HepG2 (cell line): ENCODE data around the gene PLD3. TPM values are rescaled to one million over a fixed set of nuclear protein-coding genes. Genes with fewer than 3 reads are reported as not detected.

Source experiments
- ATRX ChIP-seq: sonication (generic); formaldehyde crosslinking; IDR thresholded peaks from 2 replicates; pipeline ENCODE4 v1.4.0; 2020; ENCODE audit warnings: missing genetic modification reagents, borderline replicate concordance
- CBX1 ChIP-seq: IDR thresholded peaks from one replicate; pipeline ENCODE4 v1.6.1; 2016; ENCODE audit warnings: antibody characterized with exemption, low read depth
- KLF11 ChIP-seq: IDR thresholded peaks from 2 replicates; pipeline ENCODE4 v1.6.1; 2016; ENCODE audit warnings: missing compliant biosample characterization
- KLF6 ChIP-seq: IDR thresholded peaks from 2 replicates; pipeline ENCODE4 v1.8.0; 2016; ENCODE audit warnings: missing biosample characterization, missing genetic modification reagents
- SMARCE1 ChIP-seq: fragments of 450-650 bp; IDR thresholded peaks from 2 replicates; pipeline ENCODE4 v1.6.1; 2017; ENCODE audit warnings: borderline replicate concordance
- SOX6 ChIP-seq, 2 experiments: fragments of 450-650 bp in 1 of 2; sonication (generic) in 1 of 2; formaldehyde crosslinking in 1 of 2; IDR thresholded peaks; 2 replicates each; pipeline versions ENCODE4 v1.4.0 to v1.6.1; 2017 to 2020; ENCODE audit warnings: antibody characterized with exemption in 1 of 2, mild to moderate bottlenecking in 1 of 2, missing genetic modification reagents in 1 of 2
- SRSF4 ChIP-seq: fragments of 200-400 bp; formaldehyde crosslinking; IDR thresholded peaks from one replicate; pipeline ENCODE4 v1.6.1; 2018; ENCODE audit warnings: mild to moderate bottlenecking, low read depth, low read length, moderate library complexity; ENCODE audit not compliant: poor library complexity, severe bottlenecking
- THAP11 ChIP-seq: IDR thresholded peaks from 2 replicates; pipeline ENCODE4 v1.6.1; 2016; ENCODE audit warnings: missing biosample characterization, missing genetic modification reagents
- ZNF264 ChIP-seq: sonication (generic); formaldehyde crosslinking; IDR thresholded peaks from 2 replicates; pipeline ENCODE4 v1.4.0; 2020; ENCODE audit warnings: missing genetic modification reagents
- ZNF382 ChIP-seq: sonication (generic); formaldehyde crosslinking; IDR thresholded peaks from 2 replicates; pipeline ENCODE4 v1.5.0; 2020; ENCODE audit warnings: missing genetic modification reagents, mild to moderate bottlenecking, borderline replicate concordance
- ZSCAN22 ChIP-seq: sonication (generic); formaldehyde crosslinking; IDR thresholded peaks from 2 replicates; pipeline ENCODE4 v1.4.0; 2020; ENCODE audit warnings: mild to moderate bottlenecking, missing genetic modification reagents
- ZSCAN29 ChIP-seq: sonication (generic); formaldehyde crosslinking; conservative IDR thresholded peaks from 2 replicates; pipeline ENCODE4 v1.4.0; 2020; ENCODE audit warnings: mild to moderate bottlenecking, missing genetic modification reagents
- polyA plus RNA-seq, 8 experiments: library from polyadenylated mRNA; depleted of rRNA in 3 of 8; stranded (reverse) in 7 of 8; unstranded in 1 of 8; fragments of >200 nt; fragmentation: Illumina TruSeq in 4 of 8; extraction: Trizol in 4 of 8; gene quantifications; 2 replicates each; pipeline versions ENCODE4 v1.2.1 to v1.2.3, GENCODE V29; 2011 to 2016; ENCODE audit warnings: low read depth in 4 of 8, missing spikeins in 1 of 8, mixed read lengths in 1 of 8; ENCODE audit not compliant: insufficient read depth in 1 of 8
- total RNA-seq, 5 experiments: library from RNA; depleted of rRNA; stranded (reverse); fragments of >200 nt; fragmentation: Illumina TruSeq; extraction: Trizol; gene quantifications; 2 replicates each; pipeline ENCODE4 v1.2.3, GENCODE V29; 2016; ENCODE audit warnings: low read depth in 1 of 5
- TF ChIP-seq, protein P1 (sequence below): sonication (generic); formaldehyde crosslinking; IDR thresholded peaks from 2 replicates; pipeline ENCODE4 v1.5.1; 2020; ENCODE audit warnings: mild to moderate bottlenecking, missing genetic modification reagents, borderline replicate concordance
- TF ChIP-seq, protein P2 (sequence below): IDR thresholded peaks from 2 replicates; pipeline ENCODE4 v1.6.1; 2012; ENCODE audit warnings: inconsistent platforms
- TF ChIP-seq, protein P3 (sequence below): sonication (generic); formaldehyde crosslinking; IDR thresholded peaks from 2 replicates; pipeline ENCODE4 v1.5.0; 2020; ENCODE audit warnings: missing genetic modification reagents
- TF ChIP-seq, protein P4 (sequence below): fragments of 450-650 bp; IDR thresholded peaks from 2 replicates; pipeline ENCODE4 v1.6.1; 2016
- TF ChIP-seq, protein P5 (sequence below): sonication (generic); formaldehyde crosslinking; IDR thresholded peaks from 2 replicates; pipeline ENCODE4 v1.9.0; 2022; ENCODE audit warnings: missing genetic modification reagents, mild to moderate bottlenecking, borderline replicate concordance

PLD3 gene
- total and polyA plus RNA-seq, 2 of the 13 experiments (the other 11 are each of a cell fraction or from before 2014, with no cell fraction given) = 45.7 to 164 TPM

DNA sequence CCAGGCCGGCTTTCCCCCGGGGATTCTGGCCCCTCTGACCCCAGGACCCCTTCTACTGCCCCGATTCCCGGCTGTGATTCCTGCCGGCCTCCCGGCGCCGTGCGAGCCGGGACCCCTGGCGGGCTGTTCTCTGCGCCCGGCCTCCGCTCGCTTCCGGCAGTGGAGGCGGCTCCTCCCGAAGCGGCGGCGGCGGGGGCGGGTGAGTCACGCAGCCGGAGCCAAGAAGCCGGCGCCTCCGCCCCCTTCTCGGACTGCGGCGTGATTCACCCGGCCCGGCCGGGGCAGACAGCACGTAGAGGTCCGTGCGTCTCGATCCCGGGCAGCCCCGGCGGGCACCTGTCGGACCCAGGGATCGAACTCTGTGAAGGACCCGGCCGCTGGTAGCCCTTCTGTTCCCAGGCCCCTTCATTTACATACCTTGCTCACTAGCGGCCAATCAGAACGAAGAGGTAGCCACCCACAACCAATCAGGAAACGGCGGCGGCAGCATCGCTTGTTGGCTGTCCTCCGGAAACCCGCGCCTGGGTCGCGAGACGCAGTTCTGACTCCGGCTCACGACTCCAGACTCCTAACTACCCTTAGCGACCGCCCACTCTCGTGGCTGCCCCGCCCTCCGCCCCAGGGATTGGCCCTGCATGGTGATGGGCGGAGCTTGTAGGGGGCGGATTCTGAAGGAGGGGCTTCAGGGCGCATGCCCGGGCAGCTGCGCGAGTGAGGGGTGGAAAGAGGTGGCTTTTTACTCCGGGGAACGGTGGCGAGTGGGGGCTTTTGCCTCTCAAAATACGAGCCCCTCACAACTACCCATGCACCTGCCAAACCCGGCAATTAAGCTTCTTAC, 77.2 kb downstream of the PLD3 start, which contains the start of gene SERTAD1 (continued):
- no peak for TF ChIP-seq ATRX (CRISPR knock-in tag)
- TF ChIP-seq ZNF264 = peak; percentile 81
- TF ChIP-seq THAP11 (CRISPR knock-in tag) = peak; percentile 78
- 0 out of 2 replicates have a peak, but pooled peaks have one; percentile 51 for TF ChIP-seq KLF6 (CRISPR knock-in tag)
- no peak for TF ChIP-seq SMARCE1
- TF ChIP-seq, protein P1, sequence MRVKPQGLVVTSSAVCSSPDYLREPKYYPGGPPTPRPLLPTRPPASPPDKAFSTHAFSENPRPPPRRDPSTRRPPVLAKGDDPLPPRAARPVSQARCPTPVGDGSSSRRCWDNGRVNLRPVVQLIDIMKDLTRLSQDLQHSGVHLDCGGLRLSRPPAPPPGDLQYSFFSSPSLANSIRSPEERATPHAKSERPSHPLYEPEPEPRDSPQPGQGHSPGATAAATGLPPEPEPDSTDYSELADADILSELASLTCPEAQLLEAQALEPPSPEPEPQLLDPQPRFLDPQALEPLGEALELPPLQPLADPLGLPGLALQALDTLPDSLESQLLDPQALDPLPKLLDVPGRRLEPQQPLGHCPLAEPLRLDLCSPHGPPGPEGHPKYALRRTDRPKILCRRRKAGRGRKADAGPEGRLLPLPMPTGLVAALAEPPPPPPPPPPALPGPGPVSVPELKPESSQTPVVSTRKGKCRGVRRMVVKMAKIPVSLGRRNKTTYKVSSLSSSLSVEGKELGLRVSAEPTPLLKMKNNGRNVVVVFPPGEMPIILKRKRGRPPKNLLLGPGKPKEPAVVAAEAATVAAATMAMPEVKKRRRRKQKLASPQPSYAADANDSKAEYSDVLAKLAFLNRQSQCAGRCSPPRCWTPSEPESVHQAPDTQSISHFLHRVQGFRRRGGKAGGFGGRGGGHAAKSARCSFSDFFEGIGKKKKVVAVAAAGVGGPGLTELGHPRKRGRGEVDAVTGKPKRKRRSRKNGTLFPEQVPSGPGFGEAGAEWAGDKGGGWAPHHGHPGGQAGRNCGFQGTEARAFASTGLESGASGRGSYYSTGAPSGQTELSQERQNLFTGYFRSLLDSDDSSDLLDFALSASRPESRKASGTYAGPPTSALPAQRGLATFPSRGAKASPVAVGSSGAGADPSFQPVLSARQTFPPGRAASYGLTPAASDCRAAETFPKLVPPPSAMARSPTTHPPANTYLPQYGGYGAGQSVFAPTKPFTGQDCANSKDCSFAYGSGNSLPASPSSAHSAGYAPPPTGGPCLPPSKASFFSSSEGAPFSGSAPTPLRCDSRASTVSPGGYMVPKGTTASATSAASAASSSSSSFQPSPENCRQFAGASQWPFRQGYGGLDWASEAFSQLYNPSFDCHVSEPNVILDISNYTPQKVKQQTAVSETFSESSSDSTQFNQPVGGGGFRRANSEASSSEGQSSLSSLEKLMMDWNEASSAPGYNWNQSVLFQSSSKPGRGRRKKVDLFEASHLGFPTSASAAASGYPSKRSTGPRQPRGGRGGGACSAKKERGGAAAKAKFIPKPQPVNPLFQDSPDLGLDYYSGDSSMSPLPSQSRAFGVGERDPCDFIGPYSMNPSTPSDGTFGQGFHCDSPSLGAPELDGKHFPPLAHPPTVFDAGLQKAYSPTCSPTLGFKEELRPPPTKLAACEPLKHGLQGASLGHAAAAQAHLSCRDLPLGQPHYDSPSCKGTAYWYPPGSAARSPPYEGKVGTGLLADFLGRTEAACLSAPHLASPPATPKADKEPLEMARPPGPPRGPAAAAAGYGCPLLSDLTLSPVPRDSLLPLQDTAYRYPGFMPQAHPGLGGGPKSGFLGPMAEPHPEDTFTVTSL = 0 out of 2 replicates have a peak, but pooled peaks have one; percentile 26
- TF ChIP-seq ZSCAN22 (CRISPR knock-in tag) = 0 out of 2 replicates have a peak, but pooled peaks have one; percentile 47
- TF ChIP-seq SRSF4 = no peak
- TF ChIP-seq, protein P2, sequence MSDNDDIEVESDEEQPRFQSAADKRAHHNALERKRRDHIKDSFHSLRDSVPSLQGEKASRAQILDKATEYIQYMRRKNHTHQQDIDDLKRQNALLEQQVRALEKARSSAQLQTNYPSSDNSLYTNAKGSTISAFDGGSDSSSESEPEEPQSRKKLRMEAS = peak; percentile 65
- TF ChIP-seq, protein P3, sequence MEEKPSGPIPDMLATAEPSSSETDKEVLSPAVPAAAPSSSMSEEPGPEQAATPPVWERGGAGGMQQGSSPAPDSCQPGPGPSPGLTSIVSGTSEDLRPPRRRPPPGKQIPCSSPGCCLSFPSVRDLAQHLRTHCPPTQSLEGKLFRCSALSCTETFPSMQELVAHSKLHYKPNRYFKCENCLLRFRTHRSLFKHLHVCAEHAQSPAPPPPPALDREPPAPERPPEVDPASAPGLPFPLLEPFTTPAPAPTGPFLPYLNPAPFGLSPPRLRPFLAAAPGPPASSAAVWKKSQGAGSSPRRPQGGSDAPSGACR = 0 out of 2 replicates have a peak, but pooled peaks have one; percentile 48
- TF ChIP-seq ZSCAN29 (CRISPR knock-in tag) = 0 out of 2 replicates have a peak, but pooled peaks have one; percentile 41
- peak; percentile 42 for TF ChIP-seq CBX1
- TF ChIP-seq, protein P4, sequence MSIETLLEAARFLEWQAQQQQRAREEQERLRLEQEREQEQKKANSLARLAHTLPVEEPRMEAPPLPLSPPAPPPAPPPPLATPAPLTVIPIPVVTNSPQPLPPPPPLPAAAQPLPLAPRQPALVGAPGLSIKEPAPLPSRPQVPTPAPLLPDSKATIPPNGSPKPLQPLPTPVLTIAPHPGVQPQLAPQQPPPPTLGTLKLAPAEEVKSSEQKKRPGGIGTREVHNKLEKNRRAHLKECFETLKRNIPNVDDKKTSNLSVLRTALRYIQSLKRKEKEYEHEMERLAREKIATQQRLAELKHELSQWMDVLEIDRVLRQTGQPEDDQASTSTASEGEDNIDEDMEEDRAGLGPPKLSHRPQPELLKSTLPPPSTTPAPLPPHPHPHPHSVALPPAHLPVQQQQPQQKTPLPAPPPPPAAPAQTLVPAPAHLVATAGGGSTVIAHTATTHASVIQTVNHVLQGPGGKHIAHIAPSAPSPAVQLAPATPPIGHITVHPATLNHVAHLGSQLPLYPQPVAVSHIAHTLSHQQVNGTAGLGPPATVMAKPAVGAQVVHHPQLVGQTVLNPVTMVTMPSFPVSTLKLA = peak; percentile 19; the same call in 1 of the 2 replicates
- TF ChIP-seq, protein P5, sequence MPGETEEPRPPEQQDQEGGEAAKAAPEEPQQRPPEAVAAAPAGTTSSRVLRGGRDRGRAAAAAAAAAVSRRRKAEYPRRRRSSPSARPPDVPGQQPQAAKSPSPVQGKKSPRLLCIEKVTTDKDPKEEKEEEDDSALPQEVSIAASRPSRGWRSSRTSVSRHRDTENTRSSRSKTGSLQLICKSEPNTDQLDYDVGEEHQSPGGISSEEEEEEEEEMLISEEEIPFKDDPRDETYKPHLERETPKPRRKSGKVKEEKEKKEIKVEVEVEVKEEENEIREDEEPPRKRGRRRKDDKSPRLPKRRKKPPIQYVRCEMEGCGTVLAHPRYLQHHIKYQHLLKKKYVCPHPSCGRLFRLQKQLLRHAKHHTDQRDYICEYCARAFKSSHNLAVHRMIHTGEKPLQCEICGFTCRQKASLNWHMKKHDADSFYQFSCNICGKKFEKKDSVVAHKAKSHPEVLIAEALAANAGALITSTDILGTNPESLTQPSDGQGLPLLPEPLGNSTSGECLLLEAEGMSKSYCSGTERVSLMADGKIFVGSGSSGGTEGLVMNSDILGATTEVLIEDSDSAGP (CRISPR knock-in tag) = peak; percentile 77; the same call in 1 of the 2 replicates
- no peak for TF ChIP-seq ZNF382 (CRISPR knock-in tag)
- TF ChIP-seq KLF11 (CRISPR knock-in tag) = 0 out of 2 replicates have a peak, but pooled peaks have one; percentile 22
- no peak for TF ChIP-seq SOX6 (IDR thresholded peaks at IDR 0.05)
- peak; percentile 40 for TF ChIP-seq SOX6 (CRISPR knock-in tag; IDR thresholded peaks at IDR 0.05)
